ENCODE results near the gene SMC3.

The SMC3 gene

DNA sequence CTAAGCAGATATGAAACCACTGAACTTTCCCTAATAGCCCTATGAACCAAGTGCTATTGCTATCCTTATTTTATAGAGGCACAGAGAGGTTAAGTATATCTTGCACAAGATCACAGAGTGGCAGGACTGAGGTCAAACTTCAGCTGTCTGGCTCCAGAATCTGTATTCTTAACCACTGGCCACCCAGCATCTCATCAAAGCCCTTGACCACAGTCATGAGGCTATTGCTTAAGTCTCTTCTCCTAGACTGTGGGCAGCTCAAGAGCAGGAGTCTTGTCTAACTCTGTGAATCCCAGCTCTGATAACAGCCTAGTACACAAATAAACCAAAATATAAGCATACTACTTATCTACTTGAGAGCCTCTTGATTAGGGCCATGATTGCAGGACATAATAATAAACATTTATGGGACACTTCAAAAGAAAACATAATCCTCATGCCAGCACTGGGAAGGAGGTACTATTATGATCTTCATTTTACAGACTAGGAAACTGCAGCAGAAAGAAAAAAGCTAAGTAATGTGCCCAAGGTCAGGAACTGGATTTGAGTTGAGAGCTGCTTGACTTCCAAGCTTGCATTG is 22.4 kb upstream of the SMC3 start:
- DNase-seq (ENCODE audit: low read depth, low spot score), result no peak

- no peak for DNase-seq (ENCODE audit: low read depth, low spot score)
These were observed 21.4 kb upstream of the SMC3 start for GRCh38 chr10:110546077-110546476.

GRCh38 chr10:110546499-110547110 is 20.9 kb upstream of the SMC3 start:
- DNase-seq (ENCODE audit: low read depth, low spot score), result no peak

DNA sequence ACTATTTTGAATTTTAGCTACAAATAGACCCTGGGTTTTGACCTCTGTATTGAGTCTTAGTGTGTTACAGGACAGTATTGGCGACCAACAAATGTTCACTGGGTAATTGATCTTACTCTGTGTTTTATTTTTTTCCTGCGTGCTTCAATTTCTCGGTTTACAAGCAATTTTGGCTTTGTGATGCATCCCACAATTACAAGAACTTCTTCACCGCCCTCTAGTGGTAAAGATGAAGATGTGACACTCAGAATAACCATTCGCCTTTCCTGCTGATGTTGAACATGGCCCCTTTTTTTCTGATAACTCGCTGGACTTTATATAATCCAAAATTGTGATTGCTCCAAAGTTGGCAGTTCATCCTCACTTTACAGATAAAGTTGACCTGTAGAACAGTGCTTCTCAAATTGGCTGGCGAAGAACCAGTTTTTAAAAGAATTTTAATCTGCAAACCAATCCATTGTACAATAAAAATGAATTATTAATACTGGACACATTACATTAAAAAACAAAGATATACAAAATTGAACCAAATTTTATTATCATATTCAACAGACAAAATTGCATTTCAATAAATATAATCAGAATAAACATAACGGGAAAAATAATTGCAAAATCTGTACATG is 20.2 kb upstream of the SMC3 start:
- DNase-seq (ENCODE audit: low read depth, low spot score), result no peak

DNA sequence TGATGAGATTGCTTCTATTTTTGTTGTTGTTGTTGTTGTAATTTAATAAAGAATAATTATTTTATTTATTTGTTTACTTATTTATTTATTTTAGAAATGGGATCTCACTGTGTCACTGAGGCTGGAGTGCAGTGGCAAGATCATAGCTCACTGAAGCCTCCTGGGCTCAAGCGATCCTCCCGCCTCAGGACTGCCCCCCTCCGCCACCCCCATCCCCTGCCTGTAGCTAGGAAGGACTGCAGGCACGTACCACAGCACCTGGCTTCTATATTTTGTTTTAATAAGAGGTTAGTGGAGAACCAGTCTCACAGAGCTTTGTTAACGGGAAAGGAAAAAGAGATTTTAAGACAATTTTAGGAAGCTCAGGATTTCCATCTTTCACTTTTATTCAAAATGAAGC is 19.5 kb upstream of the SMC3 start:
- no peak for DNase-seq (ENCODE audit: low read depth, low spot score)

GRCh38 chr10:110549211-110549610 is 18.3 kb upstream of the SMC3 start:
- no peak for DNase-seq (ENCODE audit: low read depth, low spot score)

GRCh38 chr10:110553905-110554304 is 13.6 kb upstream of the SMC3 start:
- DNase-seq (ENCODE audit: low read depth, low spot score), result no peak

GRCh38 chr10:110556296-110556695 is 11.2 kb upstream of the SMC3 start:
- DNase-seq (ENCODE audit: low read depth, low spot score), result no peak

DNA sequence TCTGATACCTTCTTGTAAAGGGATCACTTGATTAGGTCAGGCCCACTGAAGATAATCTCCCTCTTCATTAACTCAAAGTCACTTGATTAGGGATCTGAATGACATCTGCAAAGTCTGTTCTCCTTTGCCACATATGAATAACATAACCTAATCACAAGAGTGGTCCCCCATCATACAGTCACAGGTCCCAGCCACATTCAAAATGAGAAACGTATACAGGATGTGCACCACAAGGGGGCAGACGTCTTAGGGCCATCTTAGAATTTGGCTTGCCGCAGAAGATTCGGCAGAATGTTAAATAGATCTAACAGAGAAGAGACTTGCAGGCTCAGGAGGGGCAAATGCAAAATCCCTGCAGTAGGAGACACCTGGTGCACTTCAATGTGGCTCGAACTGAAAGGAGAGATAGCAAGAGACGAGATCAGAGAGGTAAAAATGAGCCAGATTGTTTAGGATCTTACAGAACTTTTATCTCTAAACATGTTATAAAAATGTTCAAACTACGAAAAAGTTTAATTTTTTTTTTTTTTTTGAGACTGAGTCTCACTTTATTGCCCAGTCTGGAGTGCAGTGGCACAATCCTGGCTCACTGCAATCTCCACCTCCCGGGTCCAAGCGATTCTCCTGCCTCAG is 10.4 kb upstream of the SMC3 start:
- DNase-seq (ENCODE audit: low read depth, low spot score), result no peak

GRCh38 chr10:110558041-110558440 is 9.5 kb upstream of the SMC3 start:
- DNase-seq (ENCODE audit: low read depth, low spot score), result no peak

GRCh38 chr10:110560012-110560411 is 7.5 kb upstream of the SMC3 start:
- DNase-seq (ENCODE audit: low read depth, low spot score), result no peak

- no peak for DNase-seq (ENCODE audit: low read depth, low spot score)
These were observed 6.2 kb upstream of the SMC3 start for GRCh38 chr10:110561292-110561691.

GRCh38 chr10:110562348-110562747 is 5.1 kb upstream of the SMC3 start:
- no peak for DNase-seq (ENCODE audit: low read depth, low spot score)

DNA sequence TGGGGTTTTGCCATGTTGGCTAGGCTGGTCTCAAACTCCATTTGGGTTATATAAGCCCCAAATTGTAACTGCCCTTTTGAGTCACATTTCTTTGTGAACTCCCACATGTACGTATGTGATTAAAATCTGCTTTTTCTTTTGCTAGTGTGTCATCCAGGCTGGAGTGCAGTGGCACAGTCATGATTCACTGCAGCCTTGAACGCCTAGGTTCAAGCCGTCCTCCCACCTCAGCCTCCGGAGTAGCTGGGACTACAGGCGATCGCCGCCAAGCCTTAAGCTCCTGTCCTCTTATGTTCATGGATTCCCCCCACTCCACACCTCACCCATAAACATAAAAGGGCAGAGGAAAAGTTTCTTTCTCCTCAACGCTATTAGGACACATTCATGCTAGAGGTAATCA is 4.4 kb upstream of the SMC3 start:
- no peak for DNase-seq (ENCODE audit: low read depth, low spot score)

DNA sequence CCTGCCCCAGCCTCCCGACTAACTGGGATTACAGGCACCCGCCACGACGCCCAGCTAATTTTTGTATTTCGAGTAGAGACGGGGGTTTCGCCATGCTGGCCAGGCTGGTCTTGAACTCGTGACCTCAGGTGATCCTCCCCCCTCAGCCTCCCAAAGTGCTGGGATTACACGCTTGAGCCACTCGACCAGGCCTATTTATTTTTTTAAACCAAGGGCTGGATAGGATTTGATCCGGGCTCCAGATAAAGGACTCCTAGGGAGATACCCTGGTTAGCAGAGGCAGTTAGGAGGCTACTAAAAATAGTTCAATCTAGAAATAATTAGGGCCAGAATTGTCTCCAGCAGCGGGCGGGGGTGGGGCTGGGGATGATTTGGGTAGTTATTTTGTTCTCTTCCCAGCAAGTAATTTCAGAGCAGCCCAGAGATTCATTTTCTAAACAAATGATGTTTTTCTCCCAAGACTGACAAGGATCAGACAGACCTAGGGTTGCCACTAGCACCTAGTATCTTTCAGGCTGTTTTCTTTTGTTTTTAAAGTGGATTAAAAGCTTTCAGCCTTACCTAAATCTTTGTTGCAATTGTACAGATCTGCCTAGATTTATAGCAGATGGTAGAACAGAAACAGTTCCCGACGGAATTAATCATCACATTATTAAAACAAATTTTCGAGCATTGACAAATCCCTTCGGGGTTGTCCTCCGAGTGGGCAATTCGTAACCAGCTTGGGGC is 859 bp upstream of the SMC3 start:
- no peak for DNase-seq (ENCODE audit: low read depth, low spot score)

DNA sequence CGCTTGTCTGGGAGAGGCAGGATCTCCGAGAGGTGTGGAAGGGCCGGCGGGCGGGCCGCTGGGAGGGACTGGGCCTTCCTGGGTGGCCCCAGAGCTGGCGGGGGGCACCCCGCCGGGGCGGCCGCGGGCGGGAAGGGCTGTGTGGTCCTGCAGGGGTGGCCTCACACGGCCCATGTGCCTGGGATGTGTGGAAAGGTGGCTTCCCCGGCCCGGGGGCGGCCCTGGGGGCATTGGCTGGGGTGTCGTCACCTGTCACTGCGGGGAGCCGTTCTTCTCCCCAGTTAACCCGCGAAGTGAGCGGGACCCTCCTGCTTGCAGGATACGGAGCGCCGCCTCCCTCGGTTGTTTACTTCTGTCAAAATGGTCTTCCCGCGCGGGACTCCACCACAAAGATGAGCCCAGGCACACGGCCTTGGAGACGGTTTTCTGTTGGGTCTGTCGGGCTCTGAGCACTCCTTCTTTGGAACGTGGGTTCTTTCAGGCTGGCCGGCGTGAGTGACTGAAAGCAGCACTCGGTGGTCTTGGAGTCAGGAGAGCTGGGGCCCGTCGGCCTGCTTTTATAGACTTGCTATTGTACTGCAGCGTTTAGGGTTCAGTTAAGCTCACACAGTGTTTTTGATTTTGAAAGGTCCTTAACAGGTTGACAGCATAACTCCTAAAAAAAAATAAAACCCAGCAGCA is 700 bp downstream of the SMC3 start:
- DNase-seq (ENCODE audit: low read depth, low spot score), result no peak

DNA sequence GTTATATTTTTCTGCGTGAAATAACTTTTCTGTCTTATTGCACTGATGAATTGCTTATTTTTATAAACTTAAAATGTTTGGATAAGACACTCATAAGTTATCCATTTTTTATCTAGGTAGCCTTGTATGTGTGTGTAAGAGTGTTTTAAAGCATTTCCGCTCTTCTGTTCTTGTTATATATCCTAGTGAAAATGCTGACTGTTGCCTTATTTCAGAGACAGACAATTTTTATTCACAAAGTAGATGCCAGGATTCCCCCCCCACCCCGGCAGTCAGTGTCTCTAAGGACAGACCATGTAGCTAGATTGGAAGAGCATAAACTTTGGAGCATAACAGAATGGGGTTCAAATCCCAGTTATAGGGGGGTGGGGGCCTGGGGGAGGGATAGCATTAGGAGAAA is 1.6 kb downstream of the SMC3 start:
- DNase-seq (ENCODE audit: low read depth, low spot score), result no peak

DNA sequence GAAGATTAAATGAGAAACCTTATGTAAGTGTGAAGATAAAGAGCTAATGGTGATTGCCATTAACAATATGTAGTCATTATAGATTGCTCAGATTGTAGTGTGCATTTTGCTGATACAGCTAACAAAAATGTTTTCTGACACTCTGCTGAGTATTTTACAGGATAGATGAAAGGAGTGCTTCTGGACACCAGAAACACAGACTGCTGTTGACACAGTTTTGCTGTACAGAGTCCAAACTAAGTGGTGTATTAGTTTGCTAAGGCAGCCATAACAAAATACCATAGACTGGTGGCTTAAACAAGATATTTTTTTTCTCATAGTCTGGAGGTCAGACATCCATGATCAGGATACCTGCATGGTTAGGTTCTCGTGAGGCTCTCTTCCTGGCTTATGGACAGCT is 2.2 kb downstream of the SMC3 start:
- DNase-seq (ENCODE audit: low read depth, low spot score), result no peak

DNA sequence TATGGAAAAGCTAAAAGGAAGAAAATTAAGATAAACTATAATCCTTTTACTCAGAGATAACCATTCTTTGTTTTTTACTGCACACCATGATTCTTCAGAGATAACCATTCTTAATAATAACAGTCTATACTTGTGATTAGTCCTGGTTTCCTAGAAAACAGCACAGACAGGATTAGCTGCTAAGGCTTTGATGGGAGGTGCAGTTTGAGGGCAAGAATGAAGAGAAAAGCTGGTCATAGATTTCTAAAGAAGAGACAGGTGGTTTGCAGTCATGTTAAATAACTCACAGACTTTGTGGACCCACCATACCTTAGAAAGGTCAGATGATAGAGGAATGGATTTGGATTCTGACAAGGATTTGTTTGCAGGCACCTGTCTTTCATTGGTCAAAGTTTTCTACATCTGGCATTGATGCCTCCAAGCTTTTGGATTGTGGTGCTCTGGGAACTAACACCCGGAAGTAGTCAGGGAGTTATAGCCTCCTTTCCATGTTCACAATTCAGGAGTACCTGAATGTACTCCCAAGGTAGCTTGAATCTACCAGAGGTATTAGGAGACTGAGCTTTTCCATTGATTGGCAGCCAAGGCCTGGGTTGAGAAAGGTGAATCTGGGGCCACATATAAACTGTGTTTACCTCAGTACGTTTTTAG is 3.7 kb downstream of the SMC3 start:
- DNase-seq (ENCODE audit: low read depth, low spot score), result no peak

GRCh38 chr10:110572862-110573261 is 5.4 kb downstream of the SMC3 start:
- no peak for DNase-seq (ENCODE audit: low read depth, low spot score)

DNA sequence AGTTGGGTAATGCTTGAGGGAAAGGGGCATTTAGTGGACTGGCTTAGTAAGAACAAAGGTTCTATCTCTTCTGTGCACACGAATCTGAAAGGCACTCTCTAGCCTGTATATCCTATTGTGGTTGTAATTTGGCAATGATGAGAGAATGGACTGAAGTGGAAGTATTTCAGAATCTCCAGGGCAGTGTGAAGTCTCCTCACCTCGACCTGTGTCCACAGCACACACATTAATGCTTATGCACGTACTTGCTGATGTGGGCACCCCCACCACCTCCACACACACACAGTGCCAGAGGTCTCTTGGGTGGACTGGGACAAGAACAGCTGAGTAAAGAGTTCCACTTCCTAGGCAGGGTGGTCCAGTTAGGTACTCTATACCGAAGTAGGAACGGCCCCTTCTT is 6.9 kb downstream of the SMC3 start:
- DNase-seq (ENCODE audit: low read depth, low spot score), result no peak
